Pancreas (tissue), 10 donors: ENCODE data around the gene TAMM41. TPM values are rescaled to one million over a fixed set of nuclear protein-coding genes. Genes with fewer than 3 reads are reported as not detected.

ENCODE experiments used
- ATAC-seq, 4 donors: fragments of 200-7000 bp; cut with Tn5 transposase; one replicate each; pipeline versions ENCODE4 v1.8.0 to v1.9.1; 2020; ENCODE audit warnings: mild to moderate bottlenecking in 4 of 4, moderate library complexity in 4 of 4
- DNase-seq, 6 donors: peaks; one replicate each; pipeline ENCODE4 v3.0.0-alpha.2; 2020
- FAIRE-seq: peaks from 2 replicates; lab custom pipeline; 2012; peaks lifted over from hg19 to GRCh38; lab: Jason Lieb, UNC
- H3K27ac ChIP-seq, 4 donors: fragments of 200-600 bp; sonication (generic); 1 replicate in 3 of 4; 2 replicates in 1 of 4; pipeline versions ENCODE4 v1.5.0 to v1.8.0; 2020
- H3K27me3 ChIP-seq, 4 donors: fragments of 200-600 bp; one replicate each; pipeline ENCODE4 v1.8.0; 2021
- H3K36me3 ChIP-seq, 3 donors: fragments of 200-600 bp; sonication (generic) in 1 of 3; one replicate each; pipeline versions ENCODE4 v1.5.0 to v1.8.0; 2020 to 2021
- H3K4me1 ChIP-seq, 3 donors: fragments of 200-600 bp; one replicate each; pipeline ENCODE4 v1.8.0; 2021
- H3K4me3 ChIP-seq, 4 donors: fragments of 200-600 bp; sonication (generic) in 2 of 4; one replicate each; pipeline versions ENCODE4 v1.5.0 to v1.8.0; 2020 to 2021
- H3K9me3 ChIP-seq, 4 donors: fragments of 200-600 bp; one replicate each; pipeline ENCODE4 v1.8.0; 2021
- WGBS, 2 donors: extraction: QIAGEN DNeasy Blood & Tissue Kit; methylation state at CpG; one replicate each; pipeline ENCODE4 v1.1.7; 2013; 5-methylcytosine and 5-hydroxymethylcytosine counted together
- intact Hi-C, 3 donors: fragments of 100-400 bp; cut with DNase I; formaldehyde crosslinking; loops; one replicate each; pipeline versions ENCODE4 v1.11.1 to v1.14.2; 2022
- polyA plus RNA-seq, 2 donors: library from polyadenylated mRNA; stranded (reverse); fragments of 200-250 nt; gene quantifications; one replicate each; pipeline ENCODE4 v1.2.3, GENCODE V29; 2013
- total RNA-seq, 6 donors: library from RNA; stranded (reverse); fragmentation: NEBNext Ultra II Directional in 4 of 6; extraction: Animal tissue kit (Norgen Biotek cat#: 25700) in 4 of 6; gene quantifications; one replicate each; pipeline versions ENCODE4 v1.2.1 to v1.2.4, GENCODE V29; 2021 to 2023
- TF ChIP-seq, protein P1 (sequence below), 4 donors: fragments of 200-600 bp; sonication (generic) in 3 of 4; IDR thresholded peaks; one replicate each; pipeline versions ENCODE4 v1.5.0 to v1.8.0; 2021; ENCODE audit warnings: antibody characterized with exemption in 4 of 4
- donor health status: healthy with polysubstance abuse.
- donor health status: DM: no; HTN: no; CAD: no; lungs with moderate emphysema.
- donor health status: DM: no; HTN: no; CAD: no.
- donor health status: control.
- donor health status: control.
- donor health status: Bipolar disorder and iron deficiency.
- donor health status: DM: yes; HTN: yes; CAD: no.
- donor health status: DM: no; HTN: no; CAD: no.
- donor health status: DM: no; HTN: no; CAD: no.
- donor health status: DM: yes; HTN: yes; CAD: no.

TAMM41 gene
- total and polyA plus RNA-seq, 8 donors: 6.2 to 14.0 (median 8.3) TPM

DNA sequence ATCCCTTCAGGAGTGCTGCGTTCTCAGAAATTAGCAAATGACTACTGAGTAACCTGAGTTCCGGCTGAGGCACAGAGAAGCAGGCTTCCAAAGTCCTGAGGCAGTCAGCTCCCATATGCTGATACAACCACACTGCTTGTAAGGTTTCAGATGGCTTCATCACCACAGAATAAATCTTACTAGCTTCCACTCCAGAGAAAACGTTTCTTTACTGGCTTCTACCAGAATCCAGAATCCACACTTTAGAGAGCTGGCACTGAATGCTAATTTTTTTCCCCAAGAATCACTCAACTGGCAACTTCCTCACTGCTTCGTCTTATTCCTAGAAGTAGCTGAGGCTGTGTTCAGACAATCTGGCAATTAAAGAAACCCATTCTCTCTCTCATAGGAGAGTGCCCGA is 21.4 kb downstream of the TAMM41 start:
- Histone ChIP-seq H3K27ac (no peak overlapping the region), H3K27me3 (no peaks in the 10 kb centered on the region), H3K4me3 (no peak overlapping the region), H3K4me1 (no peaks in the 10 kb centered on the region), H3K9me3 (no peaks in the 10 kb centered on the region), H3K36me3 (peaks cover 0 to 15% (median 12%) of the 10 kb centered on the region in 3 donors)
- DNase-seq: no peak
- intact Hi-C loops: no loop called here
- FAIRE-seq: no peak
- no peak for ATAC-seq
- TF ChIP-seq, protein P1, sequence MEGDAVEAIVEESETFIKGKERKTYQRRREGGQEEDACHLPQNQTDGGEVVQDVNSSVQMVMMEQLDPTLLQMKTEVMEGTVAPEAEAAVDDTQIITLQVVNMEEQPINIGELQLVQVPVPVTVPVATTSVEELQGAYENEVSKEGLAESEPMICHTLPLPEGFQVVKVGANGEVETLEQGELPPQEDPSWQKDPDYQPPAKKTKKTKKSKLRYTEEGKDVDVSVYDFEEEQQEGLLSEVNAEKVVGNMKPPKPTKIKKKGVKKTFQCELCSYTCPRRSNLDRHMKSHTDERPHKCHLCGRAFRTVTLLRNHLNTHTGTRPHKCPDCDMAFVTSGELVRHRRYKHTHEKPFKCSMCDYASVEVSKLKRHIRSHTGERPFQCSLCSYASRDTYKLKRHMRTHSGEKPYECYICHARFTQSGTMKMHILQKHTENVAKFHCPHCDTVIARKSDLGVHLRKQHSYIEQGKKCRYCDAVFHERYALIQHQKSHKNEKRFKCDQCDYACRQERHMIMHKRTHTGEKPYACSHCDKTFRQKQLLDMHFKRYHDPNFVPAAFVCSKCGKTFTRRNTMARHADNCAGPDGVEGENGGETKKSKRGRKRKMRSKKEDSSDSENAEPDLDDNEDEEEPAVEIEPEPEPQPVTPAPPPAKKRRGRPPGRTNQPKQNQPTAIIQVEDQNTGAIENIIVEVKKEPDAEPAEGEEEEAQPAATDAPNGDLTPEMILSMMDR (IDR thresholded peaks at IDR 0.05): no peak
- 83 to 89% methylated on average over 5 of the region's 5 CpGs for WGBS, 2 donors

DNA sequence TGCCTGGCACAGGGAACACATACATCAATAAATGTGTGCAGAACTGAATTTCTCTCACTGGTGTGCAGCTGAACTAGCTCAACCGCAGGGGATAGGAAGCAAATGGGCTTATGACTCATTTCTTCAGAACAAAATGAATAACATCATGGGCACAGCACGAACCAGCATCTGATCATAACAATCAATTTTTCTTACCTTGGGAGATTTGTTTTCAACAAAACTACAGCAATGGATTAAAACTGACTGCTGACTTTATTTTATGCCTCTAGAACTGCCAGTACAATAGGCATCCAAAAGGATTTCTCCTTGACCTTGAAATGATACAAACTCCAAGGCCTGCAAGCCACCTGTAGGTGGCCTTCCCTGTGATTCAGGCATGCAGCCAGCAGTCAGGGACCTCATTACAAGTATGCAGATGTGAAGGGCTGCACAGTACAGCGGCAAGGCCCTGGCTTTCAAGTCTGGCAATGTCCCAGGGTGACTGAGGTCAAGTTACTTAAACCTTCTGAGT is 26.1 kb downstream of the TAMM41 start:
- ATAC-seq: peak in 2 of 4 donors; percentile 19 to 40
- peak in 2 of 6 donors; percentile 13 to 29 for DNase-seq
- intact Hi-C loops: no loop called here
- TF ChIP-seq, protein P1 (IDR thresholded peaks at IDR 0.05): no peak
- Histone ChIP-seq H3K36me3 (no peaks in the 10 kb centered on the region), H3K4me1 (no peaks in the 10 kb centered on the region), H3K4me3 (no peak overlapping the region), H3K27ac (no peak overlapping the region), H3K27me3 (no peaks in the 10 kb centered on the region), H3K9me3 (no peaks in the 10 kb centered on the region)
- 51 to 59% methylated on average over 3 of the region's 3 CpGs for WGBS, 2 donors
- no peak for FAIRE-seq

DNA sequence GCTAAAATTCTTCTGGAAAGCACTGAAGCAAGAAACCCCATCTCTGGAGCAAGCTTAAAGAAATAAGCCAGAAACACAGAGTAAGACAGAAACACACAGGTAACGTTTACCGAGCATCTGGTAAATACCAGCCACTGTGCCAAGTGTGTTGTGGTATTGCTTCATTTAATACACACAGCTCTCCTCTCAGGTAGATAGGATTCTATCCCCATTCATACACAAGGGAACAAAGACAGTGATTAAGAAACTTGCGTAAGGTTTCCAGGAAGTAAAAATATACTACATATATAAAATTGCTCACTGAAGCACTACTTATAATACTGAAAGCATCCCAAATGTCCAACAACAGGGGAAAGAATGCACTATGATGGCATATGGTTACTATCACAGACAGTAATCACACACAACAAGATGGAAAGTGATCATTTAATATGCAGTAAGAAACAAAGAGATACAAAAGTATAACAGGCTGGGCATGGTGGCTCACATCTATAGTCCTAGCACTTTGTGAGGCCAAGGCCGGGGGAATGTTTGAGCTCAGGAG is 27.5 kb downstream of the TAMM41 start:
- Histone ChIP-seq H3K27me3 (no peaks in the 10 kb centered on the region), H3K9me3 (no peaks in the 10 kb centered on the region), H3K4me1 (no peaks in the 10 kb centered on the region), H3K36me3 (no peaks in the 10 kb centered on the region), H3K4me3 (no peak overlapping the region), H3K27ac (no peak overlapping the region)
- WGBS, 2 donors: 91% methylated on average over 4 of the region's 4 CpGs
- TF ChIP-seq, protein P1 (IDR thresholded peaks at IDR 0.05): no peak
- DNase-seq: no peak
- ATAC-seq: no peak
- intact Hi-C loops: no loop called here
- no peak for FAIRE-seq

DNA sequence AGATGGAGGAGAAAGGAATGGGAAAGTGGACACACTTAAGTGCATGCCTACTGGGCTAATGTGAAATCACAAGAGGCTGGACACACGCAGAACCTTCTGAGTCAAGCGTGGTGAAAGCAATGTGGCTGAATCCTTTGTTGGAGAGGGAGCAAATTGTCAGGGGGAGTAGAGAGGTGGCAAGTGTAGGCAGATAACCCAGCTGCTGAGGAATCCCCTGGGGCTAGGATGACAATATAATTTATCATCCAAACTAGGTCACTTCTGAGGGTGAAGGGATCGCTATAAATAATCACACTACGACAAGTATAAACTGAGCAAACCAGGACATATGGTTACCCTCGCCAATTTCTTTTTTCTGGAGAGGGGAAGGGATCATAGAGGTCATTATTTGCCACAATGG is 28.7 kb downstream of the TAMM41 start:
- Histone ChIP-seq H3K27me3 (no peaks in the 10 kb centered on the region), H3K9me3 (no peaks in the 10 kb centered on the region), H3K4me3 (no peak overlapping the region), H3K4me1 (no peaks in the 10 kb centered on the region), H3K36me3 (no peaks in the 10 kb centered on the region), H3K27ac (no peak overlapping the region)
- TF ChIP-seq, protein P1 (IDR thresholded peaks at IDR 0.05): no peak
- DNase-seq (no peak), ATAC-seq (peak in 1 of 4 donors; percentile 21), FAIRE-seq (no peak)
- WGBS, 2 donors: 86 to 89% methylated on average over 5 of the region's 5 CpGs
- intact Hi-C loops: no loop called here

DNA sequence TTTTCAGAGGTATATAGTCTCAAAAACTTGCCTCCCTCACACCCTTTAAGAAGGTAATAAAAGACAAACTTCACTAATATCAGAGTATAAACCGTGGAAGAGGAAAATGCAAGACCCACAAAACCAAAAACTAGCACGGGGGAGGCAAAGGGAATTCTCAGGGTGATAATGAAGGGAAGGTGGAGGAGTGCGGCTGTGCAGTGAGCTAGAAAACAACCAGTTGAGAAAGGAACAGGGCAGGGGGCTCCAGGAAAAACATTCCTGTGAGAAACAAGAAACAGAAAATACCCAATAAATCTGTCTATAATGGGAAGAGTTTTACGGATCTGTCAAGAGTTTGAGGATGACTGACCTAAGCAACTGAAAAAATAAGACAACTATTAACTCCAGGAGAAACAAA is 31.6 kb downstream of the TAMM41 start:
- WGBS, 2 donors: 89% methylated on average over 4 of the region's 4 CpGs
- TF ChIP-seq, protein P1 (IDR thresholded peaks at IDR 0.05): no peak
- no peak overlapping the region for H3K27ac ChIP-seq
- intact Hi-C loops: no loop called here
- no peaks in the 10 kb centered on the region for H3K9me3 ChIP-seq
- H3K4me3 ChIP-seq: no peak overlapping the region
- H3K27me3 ChIP-seq: no peaks in the 10 kb centered on the region
- H3K4me1 ChIP-seq: no peaks in the 10 kb centered on the region
- no peak for DNase-seq
- FAIRE-seq: no peak
- no peak for ATAC-seq
- peaks cover 0 to 4% (median 0%) of the 10 kb centered on the region in 3 donors for H3K36me3 ChIP-seq
